ENCODE results near the gene CORO7.

CORO7 gene

DNA sequence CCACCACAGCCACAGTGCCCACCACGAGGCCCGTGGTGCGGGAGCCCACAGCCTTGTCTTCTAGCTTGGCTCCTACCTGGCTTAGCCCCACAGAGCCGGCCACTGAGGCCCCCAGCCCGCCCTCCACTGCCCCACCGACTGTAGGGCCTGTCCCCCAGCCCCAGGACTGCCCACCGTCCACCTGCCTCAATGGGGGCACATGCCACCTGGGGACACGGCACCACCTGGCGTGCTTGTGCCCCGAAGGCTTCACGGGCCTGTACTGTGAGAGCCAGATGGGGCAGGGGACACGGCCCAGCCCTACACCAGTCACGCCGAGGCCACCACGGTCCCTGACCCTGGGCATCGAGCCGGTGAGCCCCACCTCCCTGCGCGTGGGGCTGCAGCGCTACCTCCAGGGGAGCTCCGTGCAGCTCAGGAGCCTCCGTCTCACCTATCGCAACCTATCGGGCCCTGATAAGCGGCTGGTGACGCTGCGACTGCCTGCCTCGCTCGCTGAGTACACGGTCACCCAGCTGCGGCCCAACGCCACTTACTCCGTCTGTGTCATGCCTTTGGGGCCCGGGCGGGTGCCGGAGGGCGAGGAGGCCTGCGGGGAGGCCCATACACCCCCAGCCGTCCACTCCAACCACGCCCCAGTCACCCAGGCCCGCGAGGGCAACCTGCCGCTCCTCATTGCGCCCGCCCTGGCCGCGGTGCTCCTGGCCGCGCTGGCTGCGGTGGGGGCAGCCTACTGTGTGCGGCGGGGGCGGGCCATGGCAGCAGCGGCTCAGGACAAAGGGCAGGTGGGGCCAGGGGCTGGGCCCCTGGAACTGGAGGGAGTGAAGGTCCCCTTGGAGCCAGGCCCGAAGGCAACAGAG lies 34.2 kb downstream of the CORO7 start:
- DNase-seq = no peak

DNA sequence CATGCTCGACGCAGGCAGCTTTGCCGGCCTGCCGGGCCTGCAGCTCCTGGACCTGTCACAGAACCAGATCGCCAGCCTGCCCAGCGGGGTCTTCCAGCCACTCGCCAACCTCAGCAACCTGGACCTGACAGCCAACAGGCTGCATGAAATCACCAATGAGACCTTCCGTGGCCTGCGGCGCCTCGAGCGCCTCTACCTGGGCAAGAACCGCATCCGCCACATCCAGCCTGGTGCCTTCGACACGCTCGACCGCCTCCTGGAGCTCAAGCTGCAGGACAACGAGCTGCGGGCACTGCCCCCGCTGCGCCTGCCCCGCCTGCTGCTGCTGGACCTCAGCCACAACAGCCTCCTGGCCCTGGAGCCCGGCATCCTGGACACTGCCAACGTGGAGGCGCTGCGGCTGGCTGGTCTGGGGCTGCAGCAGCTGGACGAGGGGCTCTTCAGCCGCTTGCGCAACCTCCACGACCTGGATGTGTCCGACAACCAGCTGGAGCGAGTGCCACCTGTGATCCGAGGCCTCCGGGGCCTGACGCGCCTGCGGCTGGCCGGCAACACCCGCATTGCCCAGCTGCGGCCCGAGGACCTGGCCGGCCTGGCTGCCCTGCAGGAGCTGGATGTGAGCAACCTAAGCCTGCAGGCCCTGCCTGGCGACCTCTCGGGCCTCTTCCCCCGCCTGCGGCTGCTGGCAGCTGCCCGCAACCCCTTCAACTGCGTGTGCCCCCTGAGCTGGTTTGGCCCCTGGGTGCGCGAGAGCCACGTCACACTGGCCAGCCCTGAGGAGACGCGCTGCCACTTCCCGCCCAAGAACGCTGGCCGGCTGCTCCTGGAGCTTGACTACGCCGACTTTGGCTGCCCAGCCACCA lies 35.1 kb downstream of the CORO7 start:
- no peak for DNase-seq

DNA sequence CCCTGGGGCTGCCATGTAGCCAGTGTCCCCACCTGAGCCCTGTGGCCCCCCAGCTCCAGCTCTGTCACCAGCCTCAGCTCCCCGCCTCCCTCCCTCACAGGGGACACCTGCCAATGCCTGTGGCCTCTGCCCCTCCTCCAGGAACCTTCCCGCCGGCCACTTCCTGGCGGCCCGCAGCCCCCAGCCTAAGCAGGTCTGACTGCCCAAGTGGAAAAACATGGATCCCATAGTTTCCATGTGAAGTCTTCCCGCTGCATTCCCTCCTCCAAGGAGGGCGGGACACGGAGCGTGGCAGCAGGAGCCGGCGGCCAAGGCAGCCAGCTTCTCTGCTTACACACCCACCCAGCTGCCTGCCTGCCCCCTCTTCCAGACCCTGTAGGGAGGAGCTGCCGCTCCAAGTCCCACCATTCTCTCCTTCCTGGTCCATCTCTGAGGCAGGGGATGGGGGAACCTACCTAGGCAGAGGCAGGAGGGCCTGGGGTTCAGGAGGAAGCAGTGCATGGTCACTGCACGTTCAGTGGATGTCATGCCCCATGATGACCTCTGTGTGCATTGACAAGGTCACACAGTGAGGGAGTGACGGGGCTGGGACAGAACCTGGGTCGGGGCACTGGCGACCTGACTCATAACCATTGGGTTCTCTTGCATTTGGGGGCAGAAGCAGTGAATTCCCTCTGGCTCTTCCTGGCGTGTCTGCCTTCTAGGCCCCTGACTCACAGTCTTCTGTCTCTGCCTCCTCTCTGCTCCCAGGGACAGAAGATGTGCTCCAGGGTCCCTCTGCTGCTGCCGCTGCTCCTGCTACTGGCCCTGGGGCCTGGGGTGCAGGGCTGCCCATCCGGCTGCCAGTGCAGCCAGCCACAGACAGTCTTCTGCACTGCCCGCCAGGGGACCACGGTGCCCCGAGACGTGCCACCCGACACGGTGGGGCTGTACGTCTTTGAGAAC lies 36.0 kb downstream of the CORO7 start:
- no peak for DNase-seq

DNA sequence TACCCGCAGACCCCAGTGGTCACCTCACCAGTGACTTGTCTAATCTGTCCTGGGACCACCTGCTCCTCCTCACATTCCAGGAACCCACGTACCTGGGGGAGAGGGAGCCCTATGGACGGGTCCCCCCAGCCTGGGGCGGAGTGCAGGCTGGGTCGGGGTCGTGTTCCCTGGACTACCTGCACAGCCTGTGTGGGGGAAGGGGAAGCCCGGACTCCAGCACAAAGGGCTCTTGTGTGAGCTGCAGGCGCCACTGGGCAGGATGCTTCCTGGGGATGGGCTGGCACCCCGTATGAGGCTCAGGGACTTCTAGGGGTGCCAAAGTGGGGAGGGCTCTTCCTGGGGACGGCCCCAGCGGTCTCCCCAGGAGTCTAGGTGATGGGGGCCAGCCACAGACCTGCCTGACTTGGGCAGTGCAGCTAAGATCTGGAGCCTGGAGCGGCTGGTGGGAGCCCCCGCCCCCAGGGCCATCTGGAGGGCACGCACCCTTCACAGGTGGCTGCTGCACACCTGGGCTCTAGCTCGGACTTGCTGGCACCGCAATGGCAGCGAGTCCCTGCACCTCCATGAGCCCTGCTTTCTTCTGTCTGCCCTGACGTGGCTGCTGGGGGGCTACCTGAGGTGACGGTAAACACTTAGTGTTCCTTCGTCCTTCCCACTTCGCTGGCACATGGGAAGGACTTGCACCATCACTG lies 37.3 kb downstream of the CORO7 start:
- DNase-seq = no peak

DNA sequence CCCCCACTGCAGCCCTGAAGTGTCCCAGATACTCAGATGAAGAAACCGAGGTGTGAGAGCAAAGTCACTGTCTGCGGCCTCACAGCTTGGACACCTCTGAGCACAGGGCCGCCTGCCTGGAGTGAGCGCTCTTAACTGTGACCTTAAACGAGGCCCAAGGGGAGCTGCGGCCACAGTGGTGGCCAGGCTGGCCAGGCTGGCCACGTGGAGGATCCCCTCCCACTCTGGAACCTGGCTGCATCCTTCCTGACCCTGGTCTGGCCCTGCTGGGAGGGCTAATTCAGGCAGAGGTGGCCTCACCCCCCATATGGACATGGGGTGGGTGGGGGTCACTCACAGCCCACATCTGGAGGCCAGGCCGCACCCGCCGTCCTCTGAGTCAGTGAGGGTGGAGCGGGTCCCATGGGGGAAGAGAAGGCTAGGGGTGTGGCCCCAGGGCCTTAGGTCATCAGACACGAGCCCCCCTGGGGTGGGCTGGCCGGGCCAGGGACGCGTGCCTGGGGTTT lies 38.2 kb downstream of the CORO7 start:
- DNase-seq = no peak

DNA sequence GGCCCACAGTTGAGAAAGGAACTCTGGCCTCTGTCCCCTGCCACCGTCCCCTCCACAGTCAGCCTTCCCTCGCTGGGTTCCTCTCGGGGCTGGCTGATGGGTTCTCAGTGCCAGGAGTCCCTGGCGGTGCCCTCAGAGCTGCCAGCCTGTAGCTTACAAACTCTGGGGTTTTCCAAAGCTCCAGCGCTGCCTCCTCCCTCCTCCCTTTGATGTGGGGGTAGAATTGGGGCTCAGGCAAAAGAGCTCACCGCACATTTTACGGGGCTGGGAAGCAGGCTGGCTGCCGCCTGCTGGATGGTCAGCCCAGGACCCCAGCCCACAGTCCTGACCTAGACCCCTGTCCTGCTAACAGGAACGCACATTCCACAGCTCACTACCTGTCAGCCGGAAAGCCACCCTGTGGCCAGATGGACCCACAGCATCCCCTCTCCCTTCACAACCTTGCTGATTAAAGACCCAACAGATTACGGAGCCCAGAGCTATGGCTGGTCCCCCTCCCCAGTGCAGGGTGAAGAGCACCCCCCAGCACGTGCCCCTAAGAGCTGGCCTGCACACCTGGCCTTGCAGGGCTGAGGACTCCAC lies 38.7 kb downstream of the CORO7 start:
- DNase-seq = no peak

DNA sequence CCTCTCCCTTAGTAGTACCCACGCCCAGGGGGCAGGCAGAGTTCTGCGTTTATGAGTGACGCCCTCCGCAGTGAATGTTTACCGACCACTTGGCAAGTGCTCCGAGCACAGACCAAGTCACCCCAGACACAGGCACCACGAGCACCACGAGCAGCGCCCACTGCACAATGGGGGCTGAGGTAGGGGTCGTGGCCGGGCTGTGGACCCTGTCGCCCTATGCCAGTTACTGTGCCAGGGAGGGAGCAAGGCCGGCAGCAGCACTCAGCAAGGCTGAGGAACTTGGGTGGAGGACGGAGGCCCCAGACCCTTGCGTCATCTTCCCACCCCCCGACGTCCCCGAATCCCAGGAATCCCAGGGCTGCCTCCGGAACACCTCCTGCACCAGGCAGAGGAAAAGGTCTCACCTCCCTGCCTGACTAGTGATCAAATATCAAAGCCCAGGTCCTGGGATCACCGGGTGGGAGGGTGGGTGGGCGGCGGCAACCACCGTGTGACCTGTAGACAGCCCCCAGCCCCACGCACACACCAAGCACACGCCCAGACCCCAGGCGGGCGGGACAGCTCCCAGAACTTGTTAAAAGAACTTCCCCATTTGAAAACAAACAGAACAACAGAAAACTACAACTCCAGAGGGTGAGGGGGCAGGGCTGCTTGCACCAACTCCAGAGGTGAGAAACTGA lies 39.4 kb downstream of the CORO7 start:
- DNase-seq = no peak

DNA sequence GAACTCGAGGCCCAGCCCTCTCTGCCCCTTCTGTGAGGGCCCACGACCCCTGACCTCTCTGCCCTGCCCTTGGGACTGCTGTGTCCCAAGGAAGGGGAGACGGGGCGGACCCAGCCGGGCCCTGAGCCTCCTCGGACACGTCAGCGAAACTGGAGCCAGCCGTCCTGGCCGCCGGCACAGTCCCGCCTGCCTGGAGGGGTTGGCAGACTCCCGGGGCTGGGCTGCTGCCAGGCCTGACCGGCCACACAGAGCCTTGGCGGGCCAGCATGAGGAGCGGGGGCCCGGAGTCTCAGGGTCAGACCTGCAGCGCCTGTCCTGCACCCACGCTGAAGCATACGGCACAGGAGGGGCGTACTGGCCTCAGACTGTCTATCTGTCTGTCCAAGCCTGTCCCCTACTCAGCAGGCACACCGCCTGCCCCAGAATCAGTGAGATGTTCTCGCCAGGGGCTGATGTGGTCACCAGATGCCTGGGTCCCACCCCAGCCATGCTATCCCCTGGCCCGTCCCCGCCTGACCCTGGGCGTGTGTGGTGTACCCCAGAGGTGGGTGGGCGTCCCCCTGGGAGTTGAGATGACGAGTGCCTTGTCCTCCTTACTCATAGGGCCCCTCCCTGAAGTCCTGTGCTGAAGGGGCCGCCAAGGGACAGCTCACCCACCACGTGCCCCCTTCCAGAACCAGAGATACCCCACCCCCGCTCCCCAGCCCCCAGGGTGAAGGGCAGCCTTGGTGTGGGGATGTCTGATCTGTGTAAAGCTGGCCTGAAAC lies 40.1 kb downstream of the CORO7 start:
- DNase-seq = no peak

DNA sequence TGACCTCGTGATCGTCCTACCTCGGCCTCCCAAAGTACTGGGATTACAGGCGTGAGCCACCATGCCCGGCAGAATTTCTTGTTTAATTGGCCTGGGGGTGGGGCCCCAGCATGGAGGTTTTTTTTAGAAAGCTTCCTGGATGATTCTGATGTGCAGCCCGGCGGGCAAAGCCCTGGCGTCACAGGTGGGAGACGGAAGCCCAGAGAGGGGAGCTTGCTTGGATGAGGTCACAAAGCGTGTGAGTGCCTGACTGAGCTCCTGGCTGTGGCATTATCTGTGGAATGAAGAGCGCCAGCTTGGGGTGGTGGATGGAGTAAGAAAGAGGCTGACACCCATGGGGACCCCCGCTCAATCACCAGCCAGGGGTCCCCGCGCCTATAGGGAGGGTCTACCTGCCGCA lies 40.7 kb downstream of the CORO7 start:
- no peak for DNase-seq

DNA sequence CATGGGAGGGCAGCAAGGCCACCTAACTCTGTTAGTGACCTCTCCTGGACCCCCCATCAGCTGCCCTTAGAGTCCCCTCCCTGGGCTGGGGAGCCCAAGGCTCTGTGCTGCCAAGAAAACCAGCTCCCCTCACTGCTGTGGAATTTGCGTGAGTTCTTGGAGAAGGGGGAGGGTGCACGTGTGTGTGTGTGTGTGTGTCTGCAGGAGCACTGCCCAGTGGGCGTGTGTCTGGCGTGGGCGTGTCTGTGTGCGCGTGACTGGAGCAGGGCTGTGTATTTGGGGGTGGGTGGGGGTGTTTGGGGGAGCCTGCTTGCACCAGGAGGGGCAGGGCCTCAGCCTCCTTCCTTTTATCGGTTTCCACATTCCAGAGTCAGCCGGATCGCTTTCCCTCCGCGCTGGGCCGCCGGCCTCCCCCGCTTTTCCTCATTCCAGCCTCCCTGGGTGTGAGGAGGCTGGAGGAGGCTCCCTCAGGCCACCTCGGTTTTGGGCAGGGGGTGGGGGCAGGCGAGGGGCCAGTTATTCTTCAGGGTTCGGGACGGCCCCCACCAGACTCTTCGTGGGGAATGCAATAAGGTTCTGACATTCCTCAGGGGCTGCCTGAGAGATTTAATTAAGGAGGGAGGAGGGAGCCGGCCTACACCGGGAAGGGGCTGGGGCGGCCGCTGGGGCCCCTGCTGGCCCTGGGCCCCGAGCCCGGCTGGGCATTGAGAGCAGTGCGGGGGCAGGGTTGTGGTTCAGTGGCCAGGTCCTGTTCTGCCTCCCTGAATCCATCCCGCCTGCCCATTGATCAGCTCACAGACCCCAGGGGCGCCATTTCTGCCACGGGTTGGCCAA lies 42.3 kb downstream of the CORO7 start:
- no peak for DNase-seq

DNA sequence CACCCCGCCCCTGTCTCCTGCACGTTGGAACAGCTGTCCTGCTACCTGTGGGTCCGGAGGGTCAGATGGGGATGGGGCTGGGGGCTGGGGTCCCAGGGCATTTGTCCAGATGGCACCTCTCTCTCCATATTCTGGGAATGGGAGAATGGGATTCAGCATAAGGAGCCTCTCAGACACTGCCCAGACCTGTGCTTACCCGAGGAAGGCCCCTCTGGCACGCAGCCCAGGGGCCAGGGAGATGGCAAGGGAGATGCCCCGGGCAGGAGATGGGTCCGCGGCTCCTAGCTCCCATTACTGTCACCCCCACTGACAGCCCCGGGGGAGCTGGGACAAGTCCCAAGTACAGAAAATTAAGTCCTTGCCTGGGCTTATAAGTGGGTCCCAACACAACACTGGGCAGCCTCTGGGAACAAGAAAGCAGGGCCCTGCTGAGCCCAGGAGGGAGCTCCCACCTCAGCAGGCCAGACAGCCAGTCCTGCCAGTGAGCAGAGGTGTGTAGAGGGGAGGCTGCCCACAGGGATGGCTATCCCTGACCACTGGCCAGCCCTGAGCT lies 43.0 kb downstream of the CORO7 start:
- no peak for DNase-seq

DNA sequence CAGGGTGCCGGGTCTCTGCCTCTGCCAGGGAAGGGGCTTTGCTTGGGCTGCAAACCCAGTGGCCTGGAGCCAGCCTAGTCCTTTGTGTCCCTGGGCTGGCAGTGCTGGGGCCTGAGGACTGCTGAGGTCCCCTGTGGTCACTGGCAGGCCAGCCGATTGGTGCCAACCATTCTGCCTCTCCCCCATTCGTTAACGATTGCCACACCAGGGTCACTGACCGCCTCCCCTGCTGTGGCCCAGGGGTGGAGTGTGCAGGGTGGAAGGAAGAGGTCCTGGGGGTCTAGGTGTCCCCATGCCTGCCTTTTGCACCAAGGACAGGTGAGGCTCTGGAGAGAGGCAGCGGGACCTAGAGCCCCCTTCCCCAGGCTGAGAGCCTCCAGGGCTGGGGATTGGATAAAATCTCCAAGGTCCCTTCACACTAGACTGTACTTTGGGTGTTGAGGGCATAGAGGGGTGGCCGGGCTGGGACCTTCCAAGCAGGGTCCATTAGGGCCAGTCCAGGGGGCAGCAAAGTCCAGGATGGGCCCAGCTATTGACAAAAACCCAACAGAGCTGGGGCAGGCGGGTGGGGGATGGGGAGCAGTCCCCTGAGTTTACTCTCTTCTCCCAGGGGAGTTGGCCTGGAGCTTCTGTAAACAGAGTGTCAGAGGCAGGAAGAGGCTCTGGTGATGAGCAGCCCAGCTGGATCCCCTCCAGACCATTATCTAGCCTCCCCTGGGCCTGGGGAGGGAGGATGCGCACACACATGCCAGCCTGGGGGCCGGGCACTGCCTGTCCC lies 43.6 kb downstream of the CORO7 start:
- DNase-seq = no peak

DNA sequence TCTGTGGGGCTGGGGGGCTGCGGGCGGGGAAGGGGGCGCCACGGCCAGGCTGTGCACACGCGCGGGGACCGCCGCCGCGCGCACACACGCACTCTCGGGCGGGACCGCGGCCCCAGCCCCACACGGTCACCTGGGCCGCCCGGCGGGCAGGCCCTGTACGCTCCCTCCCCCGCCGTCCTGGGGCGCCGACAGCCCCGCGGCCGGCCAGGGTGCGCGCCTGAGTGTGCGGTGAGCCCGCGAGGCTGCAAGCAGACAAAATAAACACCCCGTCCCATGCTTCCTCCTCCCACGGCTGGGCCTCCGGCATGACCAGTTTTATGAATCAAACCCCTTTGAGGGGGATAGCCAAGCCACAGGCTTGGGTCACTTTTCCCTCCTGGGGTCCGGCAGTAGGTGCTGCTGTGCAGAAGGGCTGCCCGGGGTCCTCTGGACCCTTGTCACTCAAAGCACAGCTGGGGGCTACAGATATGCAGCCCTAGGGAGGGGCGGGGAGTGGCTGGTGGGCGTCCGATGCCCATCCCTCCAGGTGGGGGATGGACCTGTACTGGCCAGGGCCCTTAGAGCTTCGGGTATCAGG lies 44.3 kb downstream of the CORO7 start:
- DNase-seq = no peak

DNA sequence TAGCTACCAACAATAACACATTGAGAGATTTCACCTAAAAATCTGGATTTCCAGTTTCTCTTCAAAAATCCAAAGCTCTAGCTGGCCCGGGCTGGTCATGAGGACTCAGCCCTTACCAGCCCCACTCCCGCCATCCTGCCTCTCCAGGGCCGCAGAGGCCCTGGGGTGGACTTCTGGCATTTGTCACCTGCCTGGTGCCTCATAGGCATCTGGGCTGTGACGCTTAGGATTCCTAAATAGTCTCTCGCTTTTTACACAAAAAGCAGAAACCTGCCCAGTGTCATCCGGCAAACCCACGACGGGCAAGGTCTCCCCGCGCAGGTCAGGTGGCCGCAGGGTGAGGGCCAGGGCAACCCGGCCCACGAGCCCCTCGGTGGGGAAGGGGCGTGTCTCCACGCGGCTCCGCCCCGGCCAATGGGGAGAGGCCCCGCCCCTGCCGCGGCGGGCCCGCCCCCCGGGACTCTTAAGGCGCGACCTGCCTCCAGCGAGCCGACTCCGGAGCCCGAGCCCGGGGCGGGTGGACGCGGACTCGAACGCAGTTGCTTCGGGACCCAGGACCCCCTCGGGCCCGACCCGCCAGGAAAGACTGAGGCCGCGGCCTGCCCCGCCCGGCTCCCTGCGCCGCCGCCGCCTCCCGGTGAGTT lies 44.9 kb downstream of the CORO7 start, which contains the start of gene VASN:
Gene VASN, plus strand, starts transcription at position 492 of the 644 bp plus-strand sequence. CDS start 9,030 bp downstream, outside the sequence.
- DNase-seq = peak; percentile 29

DNA sequence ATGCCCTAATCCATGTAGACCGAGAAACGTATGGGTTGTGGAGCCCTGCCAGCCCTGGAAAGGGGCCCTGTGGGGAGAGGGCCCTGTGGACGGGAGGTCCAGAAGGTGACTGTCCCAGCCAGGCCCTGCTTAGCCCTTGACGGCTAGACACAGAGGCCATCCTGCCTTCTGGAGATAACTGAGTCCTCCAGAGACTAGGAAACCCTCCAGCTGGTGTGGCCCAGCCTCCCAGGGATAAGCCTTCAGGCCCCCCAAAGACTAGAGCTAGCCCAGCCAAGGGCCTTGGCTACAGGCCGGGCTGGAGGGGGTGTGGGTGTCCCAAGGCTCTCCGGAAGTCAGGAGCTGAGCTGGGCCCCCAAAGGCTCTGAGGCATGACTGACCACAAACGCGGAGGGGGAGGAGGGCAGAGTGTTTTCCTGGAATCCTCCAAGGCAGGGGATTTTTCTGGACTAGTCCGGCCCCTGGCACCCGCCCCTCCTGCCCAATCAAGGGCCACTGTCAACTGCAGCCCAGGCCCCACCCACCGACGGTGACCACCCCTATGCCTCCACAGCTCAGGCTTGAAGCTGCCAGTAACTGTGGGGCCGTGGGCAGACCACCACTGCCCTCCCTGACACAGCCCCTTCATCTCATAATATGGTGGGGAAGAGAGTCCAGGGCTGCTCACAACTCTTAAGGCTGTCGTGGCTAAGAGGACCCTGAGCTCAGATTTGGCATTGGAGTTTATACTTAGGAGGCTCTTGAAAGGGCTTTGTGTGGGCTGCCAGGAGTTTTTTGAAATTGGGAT lies 45.6 kb downstream of the CORO7 start:
- DNase-seq = no peak

DNA sequence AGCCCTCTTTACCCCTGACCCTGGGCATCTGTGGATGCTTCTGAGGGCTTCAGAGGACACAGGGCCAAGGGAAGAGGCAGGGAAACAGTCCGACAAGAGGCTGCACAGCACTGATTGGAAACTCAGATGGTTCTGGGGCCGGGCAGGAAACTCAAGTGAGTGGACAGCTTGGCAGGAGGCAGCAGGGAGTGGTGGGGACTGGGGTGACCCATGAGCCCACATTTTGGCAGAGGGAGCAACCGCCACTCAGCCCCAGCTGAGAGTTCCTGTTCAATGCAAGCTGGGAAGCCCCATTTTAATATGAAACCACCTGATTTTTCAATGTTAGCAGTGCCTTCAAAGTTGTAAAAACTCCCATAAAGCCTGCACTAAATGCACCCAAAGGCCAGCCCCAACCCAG lies 46.2 kb downstream of the CORO7 start:
- DNase-seq = no peak
